CD4-positive, alpha-beta T cell treated with Interleukin-6 at 100 ng/mL for 8 hours (primary cell): ENCODE data around the gene SPTSSA.
"Not testable (repeated sequence)": the region's sequence is repeated elsewhere in the genome, so short reads cannot be mapped to it uniquely, and the experiment has no call there.

Source experiments
- DNase-seq: peaks from one replicate; pipeline ENCODE4 v3.0.0-alpha.2; 2020; ENCODE audit warnings: mixed read lengths, low spot score

The SPTSSA gene

DNA sequence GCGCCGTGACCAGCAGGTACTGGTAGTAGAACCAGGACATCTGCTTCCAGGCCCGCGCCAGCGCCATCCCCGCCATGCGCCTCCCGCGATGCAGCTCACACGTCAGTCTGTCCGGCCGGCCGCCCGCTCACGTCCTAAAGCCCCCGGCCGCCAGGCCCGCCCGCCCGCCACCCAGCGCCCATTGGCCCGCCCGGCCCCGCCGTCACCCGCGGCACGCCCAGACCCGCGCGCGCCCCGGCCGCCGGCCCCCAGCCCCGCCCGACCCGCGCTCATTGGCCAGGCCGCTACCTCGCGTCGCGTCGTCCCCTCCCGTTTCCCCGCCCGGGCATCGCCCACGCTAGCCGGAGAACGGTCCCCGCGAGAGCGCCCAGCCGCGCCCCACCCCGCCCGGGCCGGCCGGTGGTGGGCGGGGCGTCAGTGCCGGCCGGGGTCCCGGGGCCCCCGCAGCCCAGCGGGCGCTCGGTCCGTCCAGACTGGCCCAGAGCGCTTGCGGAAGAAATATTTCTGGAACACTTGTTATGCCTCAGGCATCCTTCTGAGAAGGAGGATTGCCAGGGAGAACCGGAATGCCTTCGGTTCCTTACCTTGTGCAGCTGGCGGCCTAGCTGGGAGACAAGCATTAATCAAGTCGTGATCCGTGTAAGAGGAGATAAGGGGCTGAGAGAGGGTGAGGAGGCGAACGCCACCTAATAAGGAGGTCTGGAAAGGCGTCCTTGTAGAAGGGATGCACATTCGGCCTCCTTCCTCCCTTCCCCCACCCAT is at the start of gene SPTSSA:
SPTSSA (minus strand) TSS at position 109 of the 762 bp plus-strand sequence; CDS start at position 76, 33 bp downstream.
- DNase-seq, result peak; percentile 84

GRCh38 chr14:34507884-34508283 is 45.8 kb upstream of the SPTSSA start:
- DNase-seq, result no peak

DNA sequence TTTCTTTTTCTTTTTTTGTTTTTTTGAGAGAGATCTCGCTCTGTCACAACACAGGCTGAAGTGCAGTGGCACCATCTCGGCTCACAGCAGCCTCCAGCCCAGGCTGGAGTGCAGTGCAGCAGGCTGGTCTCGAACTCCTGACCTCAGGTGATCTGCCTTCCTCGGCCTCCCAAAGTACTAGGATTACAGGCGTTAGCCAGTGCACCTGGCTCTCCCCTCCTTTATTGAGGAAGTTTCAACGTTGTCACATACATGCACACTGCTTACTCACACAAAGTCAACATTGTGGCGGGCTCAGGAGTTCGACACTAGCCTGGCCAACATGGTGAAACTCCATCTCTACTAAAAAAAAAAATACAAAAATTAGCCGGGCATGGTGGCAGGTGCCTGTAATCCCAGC is 45.4 kb upstream of the SPTSSA start:
- DNase-seq, result no peak

GRCh38 chr14:34505124-34505491 is 43.1 kb upstream of the SPTSSA start:
- not testable (repeated sequence) for DNase-seq

GRCh38 chr14:34504027-34504426 is 42.0 kb upstream of the SPTSSA start:
- not testable (repeated sequence) for DNase-seq

DNA sequence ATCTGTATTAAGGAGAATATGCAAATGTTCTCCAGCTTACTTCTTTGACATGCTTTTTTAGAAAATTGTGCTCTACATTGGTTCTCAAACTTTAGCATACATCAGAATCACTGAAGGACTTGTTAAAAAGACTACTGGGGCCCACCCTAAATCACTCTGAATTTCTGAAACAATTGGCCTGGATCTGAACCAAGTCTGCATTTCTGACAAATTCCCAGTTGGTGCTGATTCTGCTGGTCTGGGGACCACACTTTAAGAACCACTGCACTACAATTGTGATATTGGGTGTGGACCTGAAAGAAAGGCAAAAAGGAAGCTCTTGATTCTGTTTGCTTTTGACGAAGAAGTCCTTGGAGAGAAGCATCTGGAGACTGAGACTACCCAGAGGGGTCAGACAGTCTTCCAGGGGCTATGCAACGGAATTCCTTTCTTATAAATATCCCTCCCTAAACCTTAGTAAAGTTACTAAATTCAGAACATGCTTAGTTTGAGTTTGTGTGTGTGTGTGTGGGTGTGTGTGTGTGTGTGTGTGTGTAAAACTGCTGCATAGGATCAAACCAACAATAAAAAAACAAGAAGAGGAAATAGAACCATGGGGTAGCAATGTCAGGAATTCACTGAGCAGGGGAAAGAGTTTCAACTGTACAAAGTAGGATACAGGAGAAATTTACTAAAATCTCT is 40.6 kb upstream of the SPTSSA start:
- no peak for DNase-seq

DNA sequence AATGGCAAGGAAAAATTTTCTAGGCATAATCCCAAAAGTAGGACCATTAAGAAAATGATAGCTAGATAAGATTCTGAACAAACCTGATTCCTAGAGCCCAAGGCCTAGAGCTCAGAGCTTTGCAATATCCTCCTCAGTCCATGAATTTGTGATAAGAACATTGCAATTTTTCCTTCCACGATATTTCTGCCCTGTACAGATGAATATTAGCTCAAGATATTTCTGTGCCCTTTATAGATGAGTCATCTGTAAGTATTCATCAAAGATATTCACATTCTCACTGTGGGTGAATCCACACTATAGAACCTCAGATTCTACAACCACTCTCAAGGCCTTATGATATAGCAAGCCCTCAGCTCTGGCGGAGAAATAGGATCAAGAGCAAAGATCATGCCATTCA is 40.0 kb upstream of the SPTSSA start:
- no peak for DNase-seq

DNA sequence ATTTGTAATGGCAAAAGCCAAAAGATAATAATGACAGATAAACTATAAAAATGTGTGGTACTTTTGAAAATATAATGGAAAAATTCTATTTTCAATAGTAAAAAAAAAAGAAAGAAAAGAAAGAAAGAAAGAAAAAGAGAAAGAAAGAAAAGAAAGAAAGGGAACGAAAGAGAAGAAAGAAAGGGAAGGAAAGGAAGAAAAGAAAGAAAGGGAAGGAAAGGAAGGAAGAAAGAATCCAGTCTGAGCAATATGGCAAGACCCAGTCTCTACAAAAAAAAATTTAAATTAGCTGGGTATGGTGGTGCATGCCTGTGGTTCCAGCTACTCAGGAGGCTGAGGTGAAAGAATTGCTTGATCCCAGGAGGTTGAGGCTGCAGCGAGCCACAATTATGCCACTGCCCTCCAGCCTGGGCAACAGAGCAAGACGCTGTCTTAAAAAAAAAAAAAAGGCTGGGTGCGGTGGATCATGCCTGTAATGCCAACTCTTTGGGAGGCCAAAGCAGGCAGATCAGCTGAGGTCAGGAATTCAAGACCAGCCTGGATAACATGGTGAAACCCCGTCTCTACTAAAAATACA is 39.1 kb upstream of the SPTSSA start:
- DNase-seq, result no peak

- no peak for DNase-seq
Measured at GRCh38 chr14:34498684-34499412, 36.8 kb upstream of the SPTSSA start.

DNA sequence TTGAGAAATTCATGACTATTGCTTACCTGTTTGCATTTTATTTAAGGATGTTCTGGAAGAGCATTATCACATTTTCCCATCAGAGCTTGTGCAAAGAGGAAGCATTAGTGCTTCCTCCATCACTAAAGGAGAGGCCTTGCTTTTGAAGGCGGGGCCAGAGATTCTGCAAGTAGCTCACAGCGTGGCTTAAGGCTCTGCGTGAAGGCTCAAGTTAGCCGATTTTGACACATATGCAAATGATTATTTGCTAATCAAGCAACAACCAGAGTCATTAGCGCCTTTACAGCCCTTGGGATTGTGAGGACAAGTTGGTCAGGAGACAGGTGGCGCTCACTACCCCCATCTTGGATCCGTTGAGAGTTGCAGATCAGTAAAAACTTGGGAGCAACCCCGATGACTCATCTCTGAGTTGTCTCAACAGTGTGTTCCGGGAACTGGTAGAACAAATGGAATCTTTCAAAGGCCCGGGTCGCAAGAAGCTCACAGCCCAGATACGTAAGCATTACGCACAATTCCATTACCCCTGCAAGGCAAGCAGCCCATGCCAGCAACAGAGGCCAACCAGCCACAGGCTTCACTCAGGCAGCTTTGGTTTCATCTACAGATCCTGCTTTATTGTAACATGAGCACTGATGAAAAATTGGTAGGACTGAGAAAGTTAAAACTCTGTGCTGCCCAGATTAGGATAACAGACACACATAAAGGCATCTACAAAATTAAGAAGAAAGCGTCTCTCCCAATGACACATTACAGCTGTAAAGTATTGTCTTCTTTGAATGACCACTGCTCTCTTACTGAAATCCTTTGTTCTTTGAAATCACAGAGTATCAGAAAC is 34.9 kb upstream of the SPTSSA start:
- DNase-seq, result no peak

DNA sequence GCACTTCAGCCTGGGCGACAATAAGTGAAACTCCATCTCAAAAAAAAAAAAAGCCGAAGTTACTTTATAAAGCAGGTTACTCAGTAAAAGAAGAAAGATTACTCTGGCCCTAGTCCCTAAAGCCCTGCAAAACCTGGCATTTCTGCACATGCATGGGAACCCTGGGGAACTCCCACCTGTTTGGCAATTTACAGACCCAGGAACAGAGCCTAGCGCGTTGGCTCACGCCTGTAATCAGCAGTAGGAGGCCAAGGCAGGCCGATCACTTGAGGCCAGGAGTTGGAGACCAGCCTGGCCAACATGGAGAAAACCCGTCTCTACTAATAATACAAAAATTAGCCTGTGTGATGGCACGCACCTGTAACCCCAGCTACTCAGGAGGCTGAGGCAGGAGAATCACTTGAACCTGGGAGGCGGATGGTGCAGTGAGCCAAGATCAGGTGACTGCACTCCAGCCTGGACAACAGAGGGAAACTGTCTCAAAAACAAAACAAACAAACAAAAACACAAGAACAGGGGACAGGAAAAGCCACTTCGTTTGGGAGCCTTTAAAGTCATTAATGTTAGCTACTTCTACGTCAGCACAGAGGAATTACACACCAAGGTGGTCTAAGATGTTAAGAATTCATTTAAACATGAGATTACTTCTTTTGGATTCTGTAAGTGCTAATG is 34.1 kb upstream of the SPTSSA start:
- no peak for DNase-seq

DNA sequence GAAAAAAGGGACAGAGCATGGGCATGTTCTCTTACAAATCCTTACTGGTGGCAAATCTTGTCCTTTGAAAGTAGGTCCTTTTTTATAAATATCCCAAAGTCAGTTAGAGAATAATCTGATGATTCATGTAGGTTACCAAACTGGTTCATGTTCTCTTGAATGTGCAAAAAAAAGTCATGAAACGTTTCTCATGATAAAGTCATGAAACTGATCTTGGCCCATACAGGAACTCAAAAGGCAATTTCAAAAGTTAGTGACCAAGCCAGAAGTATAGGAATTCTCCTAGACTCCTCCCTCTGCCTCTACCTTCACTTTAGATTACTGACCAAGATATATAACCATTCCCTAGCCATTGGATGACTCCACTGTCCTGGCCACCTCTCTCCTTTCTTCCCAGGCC is 27.3 kb upstream of the SPTSSA start:
- DNase-seq, result no peak

GRCh38 chr14:34488528-34488927 is 26.5 kb upstream of the SPTSSA start:
- no peak for DNase-seq

DNA sequence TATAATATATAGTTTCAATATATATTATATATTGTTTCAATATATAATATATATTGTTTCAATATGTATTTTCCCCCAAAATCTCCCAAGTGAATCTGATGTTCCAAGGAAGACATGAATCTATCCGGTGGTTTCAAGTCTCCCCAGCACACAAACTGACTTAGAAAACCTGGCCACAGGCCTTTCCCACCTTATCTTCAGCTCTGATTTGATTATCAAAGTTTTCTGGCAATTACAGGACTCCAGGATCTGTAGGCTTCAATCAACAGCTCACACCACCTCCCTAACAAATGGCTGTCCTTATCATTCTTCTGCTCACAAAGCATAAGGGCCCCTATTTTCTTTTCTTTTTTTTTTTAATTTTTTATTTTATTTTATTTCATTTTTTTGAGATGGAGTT is 22.7 kb upstream of the SPTSSA start:
- no peak for DNase-seq

GRCh38 chr14:34482463-34482862 is 20.4 kb upstream of the SPTSSA start:
- DNase-seq, result no peak

GRCh38 chr14:34479694-34480093 is 17.7 kb upstream of the SPTSSA start:
- DNase-seq, result no peak

GRCh38 chr14:34478261-34478660 is 16.2 kb upstream of the SPTSSA start:
- no peak for DNase-seq

DNA sequence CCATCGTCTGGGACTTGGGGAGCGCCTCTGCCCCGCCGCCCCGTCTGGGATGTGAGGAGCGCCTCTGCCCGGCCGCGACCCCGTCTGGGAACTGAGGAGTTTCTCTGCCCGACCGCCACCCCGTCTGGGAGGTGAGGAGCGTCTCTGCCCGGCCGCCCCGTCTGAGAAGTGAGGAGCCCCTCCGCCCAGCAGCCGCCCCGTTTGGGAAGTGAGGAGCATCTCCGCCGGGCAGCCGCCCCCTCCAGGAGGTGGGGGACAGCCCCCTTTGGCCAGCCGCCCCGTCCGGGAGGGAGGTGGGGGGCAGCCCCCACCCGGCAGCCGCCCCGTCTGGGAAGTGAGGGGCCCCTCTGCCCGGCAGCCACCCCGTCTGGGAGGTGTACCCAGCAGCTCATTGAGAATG is 14.0 kb upstream of the SPTSSA start:
- DNase-seq, result not testable (repeated sequence)

- no peak for DNase-seq
Measured at GRCh38 chr14:34475163-34475562, 13.1 kb upstream of the SPTSSA start.

GRCh38 chr14:34474187-34474679 is 12.2 kb upstream of the SPTSSA start:
- no peak for DNase-seq

GRCh38 chr14:34472706-34473279 is 10.8 kb upstream of the SPTSSA start:
- no peak for DNase-seq
